GM13976 (cell line): ENCODE results near the gene RBP5.
"Not testable (repeated sequence)": the region's sequence is repeated elsewhere in the genome, so short reads cannot be mapped to it uniquely, and the experiment has no call there.

Source experiments
- DNase-seq: peaks from one replicate; pipeline ENCODE4 v3.0.0; 2012; ENCODE audit warnings: low spot score
- CTCF ChIP-seq: IDR thresholded peaks from 2 replicates; pipeline ENCODE4 v1.5.1; 2012; ENCODE audit warnings: borderline replicate concordance, mild to moderate bottlenecking; ENCODE audit not compliant: insufficient read depth; ENCODE audit errors: extremely low read depth, missing control alignments, control extremely low read depth
- in situ Hi-C: fragments of 300-500 bp; cut with MboI; formaldehyde crosslinking; loops from one replicate; pipeline ENCODE4 v1.12.0; 2022; ENCODE audit warnings: low sequenced_read_pairs, mixed read lengths, inconsistent platforms; ENCODE audit not compliant: unreplicated experiment

The RBP5 gene

GRCh38 chr12:7108796-7109571, 19.7 kb downstream of the RBP5 start, which contains the start of gene C1RL:
TSS of gene C1RL (minus strand) at chr12:7109214. CDS start at chr12:7109180, 34 bp downstream.
- in situ Hi-C loops: loop anchor here (25.0 kb wide), 1 partner anchor 172 kb away; the partner anchor contains the start of genes ATN1, C12orf57 and RNU7-1
- peak; percentile 77 for DNase-seq
- peak; percentile 94 for TF ChIP-seq CTCF

- in situ Hi-C loops: loop anchor here (25.0 kb wide), 1 partner anchor 171 kb away; the partner anchor contains the start of genes ATN1, C12orf57 and RNU7-1
- TF ChIP-seq CTCF: no peak
- DNase-seq: peak; percentile 92
Observed at GRCh38 chr12:7108003-7108795, 20.5 kb downstream of the RBP5 start.

GRCh38 chr12:7107636-7108002, 21.1 kb downstream of the RBP5 start:
- DNase-seq: no peak
- in situ Hi-C loops: loop anchor here (25.0 kb wide), 1 partner anchor 170 kb away; the partner anchor contains the start of genes ATN1, C12orf57 and RNU7-1

GRCh38 chr12:7107181-7107580, 21.5 kb downstream of the RBP5 start:
- not testable (repeated sequence) for DNase-seq
- in situ Hi-C loops: loop anchor here (25.0 kb wide), 1 partner anchor 170 kb away; the partner anchor contains the start of genes ATN1, C12orf57 and RNU7-1

More at GRCh38 chr12:7107636-7108002, 21.1 kb downstream of the RBP5 start:
- TF ChIP-seq CTCF: no peak

GRCh38 chr12:7106082-7106481, 22.6 kb downstream of the RBP5 start:
- no peak for TF ChIP-seq CTCF
- in situ Hi-C loops: loop anchor here (25.0 kb wide), 1 partner anchor 169 kb away; the partner anchor contains the start of genes ATN1, C12orf57 and RNU7-1
- DNase-seq: no peak

GRCh38 chr12:7103837-7104584, 24.7 kb downstream of the RBP5 start:
- no peak for DNase-seq
- in situ Hi-C loops: loop anchor here (25.0 kb wide), 1 partner anchor 167 kb away; the partner anchor contains the start of genes ATN1, C12orf57 and RNU7-1
- no peak for TF ChIP-seq CTCF
